ENCODE results near the gene CCT6B.

The CCT6B gene

GRCh38 chr17:34883106-34884000 lies 77.9 kb downstream of the CCT6B start:
- no peak for DNase-seq

DNA sequence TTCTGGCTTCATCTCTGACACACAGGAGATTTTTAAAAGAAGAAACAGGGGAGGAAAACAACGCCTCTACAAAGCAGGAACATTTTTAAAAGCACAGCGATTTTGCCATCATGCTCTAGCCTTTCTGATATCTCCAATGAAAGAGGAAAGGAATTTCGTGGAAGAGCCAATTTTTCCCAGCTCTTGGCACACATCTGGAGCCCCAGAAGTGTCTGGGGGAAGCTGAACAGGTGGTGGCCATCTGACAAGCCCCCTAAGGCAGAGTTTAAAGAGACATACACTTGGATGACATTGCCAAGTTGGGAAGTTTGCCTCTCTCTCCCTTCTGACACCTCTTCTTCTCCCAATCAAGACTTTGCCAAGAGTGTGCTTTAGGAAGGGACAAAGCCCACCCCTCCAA lies 82.1 kb downstream of the CCT6B start:
- no peak for DNase-seq
